ENCODE data around the gene PTPN20.

Gene PTPN20

GRCh38 chr10:47049056-47049851 is 138.0 kb downstream of the PTPN20 start:
- no peak for DNase-seq

DNA sequence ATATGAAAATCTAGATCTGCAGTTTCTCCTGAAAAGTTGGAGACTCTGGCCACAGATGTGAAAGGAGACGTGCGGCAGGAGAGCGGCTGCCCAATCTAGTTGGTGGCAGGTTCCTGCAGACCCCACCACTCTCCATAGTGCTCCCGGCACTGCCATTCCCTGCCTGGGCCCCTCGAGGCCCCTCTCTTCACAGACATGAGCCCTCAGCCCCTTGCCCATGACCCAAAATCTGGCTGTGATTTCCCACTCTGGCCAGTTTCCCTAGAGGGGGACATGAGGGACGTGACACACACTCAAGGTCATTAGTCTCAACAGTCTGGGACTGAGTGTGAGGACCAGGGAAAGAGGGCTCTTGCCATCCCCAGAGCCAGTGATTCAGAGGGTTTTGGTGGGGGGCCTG is 138.7 kb downstream of the PTPN20 start:
- no peak for DNase-seq

GRCh38 chr10:47050618-47051455 is 139.6 kb downstream of the PTPN20 start:
- no peak for DNase-seq

DNA sequence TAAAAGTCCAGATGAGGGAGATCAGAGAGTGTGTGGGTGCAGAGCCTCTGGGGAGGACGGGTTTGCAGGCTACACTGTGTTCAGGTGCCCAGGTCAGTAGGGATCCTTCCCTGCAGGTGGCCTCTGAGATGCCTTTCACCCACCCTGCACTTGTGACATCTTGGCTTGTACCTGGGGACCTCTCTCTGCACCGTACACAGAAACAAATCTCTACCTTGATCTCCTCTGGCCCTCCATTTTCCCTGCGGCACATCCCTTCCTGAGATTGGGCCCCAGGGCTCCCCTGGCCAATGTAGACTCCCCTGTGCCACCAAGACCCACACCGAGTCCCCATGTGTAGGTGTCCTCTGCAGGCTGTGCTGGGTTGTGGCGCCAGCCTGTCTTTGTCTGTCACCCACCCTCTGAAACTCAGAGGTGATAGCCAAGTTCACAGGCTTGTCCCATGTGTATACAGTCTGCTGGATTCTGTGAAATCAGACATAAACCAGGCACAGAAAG is 140.6 kb downstream of the PTPN20 start:
- no peak for DNase-seq
